KOPT-K1 (cell line): ENCODE measurements around the gene TRAT1.

Source experiments
- H3K27ac ChIP-seq: fragments of 200-600 bp; sonication (generic); 2 replicates; pipeline ENCODE4 v1.5.1; 2016; ENCODE audit warnings: antibody characterized with exemption, mild to moderate bottlenecking, low read depth, low read length; ENCODE audit not compliant: poor library complexity, severe bottlenecking
- H3K36me3 ChIP-seq: fragments of 200-600 bp; sonication (generic); 2 replicates; pipeline ENCODE4 v1.5.1; 2017; ENCODE audit warnings: antibody characterized with exemption, mild to moderate bottlenecking, low read length, moderate library complexity; ENCODE audit not compliant: insufficient read depth
- H3K9me3 ChIP-seq: fragments of 200-600 bp; sonication (generic); 2 replicates; pipeline ENCODE4 v1.5.1; 2017; ENCODE audit warnings: antibody characterized with exemption, low read length, mild to moderate bottlenecking; ENCODE audit not compliant: insufficient read depth, poor library complexity, severe bottlenecking

The TRAT1 gene

DNA sequence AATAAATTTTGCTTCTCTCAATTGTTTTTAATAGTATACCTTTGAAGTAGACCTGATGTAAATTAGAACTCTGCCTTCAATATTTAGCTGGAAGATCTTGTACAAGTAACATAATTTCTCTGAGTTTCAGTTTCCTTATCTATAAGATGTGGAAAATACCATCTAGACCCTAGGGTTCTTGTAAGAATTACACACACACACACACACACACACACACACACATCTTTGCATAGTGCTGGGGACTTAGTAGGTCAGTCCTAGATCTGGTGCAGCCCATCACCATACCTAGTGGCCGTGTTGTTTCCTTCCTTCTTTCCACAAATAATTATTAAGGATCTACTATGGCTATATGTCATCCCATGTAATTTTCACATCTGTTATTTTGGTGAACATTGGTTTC, 11.0 kb downstream of the TRAT1 start:
- Histone ChIP-seq H3K36me3 (peaks cover 75% of the 10 kb centered on the region), H3K9me3 (no peaks in the 10 kb centered on the region), H3K27ac (peak overlapping the region; percentile 30)

DNA sequence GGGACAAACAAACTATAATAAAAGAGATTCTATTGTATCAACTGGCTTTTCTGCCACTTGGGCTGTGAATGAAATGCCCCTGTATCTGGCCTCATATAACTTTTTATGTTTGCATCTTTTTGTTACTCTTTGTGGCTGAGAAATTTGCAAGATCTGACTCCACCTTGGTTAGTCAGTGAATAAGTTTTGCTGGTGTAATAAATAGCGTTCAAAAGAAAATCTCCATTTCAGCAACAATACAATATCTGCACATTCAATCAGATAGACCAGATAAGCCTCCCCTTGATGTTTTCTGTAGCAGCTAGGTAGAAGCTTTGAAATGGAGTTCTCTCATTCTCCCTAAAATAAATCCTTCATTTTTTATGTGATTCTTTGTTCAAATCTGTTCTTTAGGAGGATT, 12.0 kb downstream of the TRAT1 start:
- no peaks in the 10 kb centered on the region for H3K9me3 ChIP-seq
- peaks cover 85% of the 10 kb centered on the region for H3K36me3 ChIP-seq
- peak overlapping the region; percentile 30 for H3K27ac ChIP-seq

DNA sequence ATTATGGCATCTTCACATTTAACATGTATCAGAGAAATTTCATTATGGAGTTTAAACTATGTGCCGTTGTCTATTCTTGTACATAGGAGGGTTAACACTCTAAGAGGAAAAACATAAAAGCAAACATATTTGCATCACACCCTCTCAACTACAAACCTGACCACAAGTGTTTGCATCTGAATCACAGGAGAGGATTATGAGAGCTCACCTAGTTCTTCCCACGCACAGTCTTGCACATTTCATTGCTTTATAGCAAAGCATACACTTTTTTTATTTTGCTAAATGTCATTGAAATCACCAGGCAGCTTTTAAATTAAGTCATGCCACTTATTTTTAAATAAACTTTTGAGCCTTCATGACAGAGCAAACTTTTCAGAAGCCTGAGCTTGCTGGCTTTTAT, 12.5 kb downstream of the TRAT1 start:
- Histone ChIP-seq H3K36me3 (peaks cover 90% of the 10 kb centered on the region), H3K27ac (peak overlapping the region; percentile 30), H3K9me3 (no peaks in the 10 kb centered on the region)

DNA sequence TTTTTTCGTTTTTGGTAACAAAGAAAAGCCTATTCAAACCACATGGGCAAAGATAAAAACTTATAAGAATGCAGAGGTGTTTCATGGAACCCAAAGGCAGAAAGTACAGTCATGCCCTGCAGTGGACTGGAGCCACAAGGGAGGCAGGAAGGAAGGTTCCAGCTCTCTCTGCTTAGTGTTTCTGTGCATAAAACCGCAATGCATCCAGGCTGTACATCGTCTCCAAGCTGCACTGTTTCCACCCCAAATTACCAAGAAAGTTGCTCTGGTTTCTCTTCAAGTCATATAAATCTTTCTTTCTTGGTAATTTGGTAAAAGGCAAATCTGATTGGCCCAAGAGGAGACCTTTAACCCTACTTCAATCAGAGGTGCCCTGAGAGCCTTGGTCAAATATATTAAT, 15.8 kb downstream of the TRAT1 start:
- H3K27ac ChIP-seq = no peak overlapping the region
- H3K9me3 ChIP-seq = no peaks in the 10 kb centered on the region
- H3K36me3 ChIP-seq = peaks cover 88% of the 10 kb centered on the region

DNA sequence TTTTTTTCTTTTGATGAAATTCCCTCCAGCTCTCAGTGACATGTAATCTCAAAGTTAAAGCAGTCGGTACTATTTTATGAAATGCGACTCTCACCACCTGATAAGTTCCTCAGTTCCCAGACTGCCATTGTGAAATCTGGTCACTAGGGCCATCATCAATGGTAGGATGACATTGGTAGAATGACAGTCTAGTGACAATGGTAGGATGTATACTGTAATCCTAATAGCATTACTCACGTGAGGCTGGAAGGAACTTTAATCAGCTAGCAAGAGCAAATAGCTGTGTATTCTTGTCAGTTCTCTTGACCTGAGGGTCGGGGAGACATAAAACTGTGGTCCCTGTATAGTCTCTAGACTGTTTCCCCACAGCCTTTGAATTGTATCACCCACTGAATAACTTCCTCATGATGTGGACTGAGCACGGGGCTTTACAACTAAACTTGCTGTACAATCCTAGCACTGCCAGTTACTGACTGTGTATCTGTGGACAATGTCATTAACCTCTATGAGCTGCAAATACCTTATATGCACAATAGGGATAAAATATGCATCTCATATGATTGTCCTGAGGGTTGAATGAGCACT, 23.2 kb downstream of the TRAT1 start:
- Histone ChIP-seq H3K9me3 (no peaks in the 10 kb centered on the region), H3K27ac (no peak overlapping the region), H3K36me3 (peaks cover 85% of the 10 kb centered on the region)

DNA sequence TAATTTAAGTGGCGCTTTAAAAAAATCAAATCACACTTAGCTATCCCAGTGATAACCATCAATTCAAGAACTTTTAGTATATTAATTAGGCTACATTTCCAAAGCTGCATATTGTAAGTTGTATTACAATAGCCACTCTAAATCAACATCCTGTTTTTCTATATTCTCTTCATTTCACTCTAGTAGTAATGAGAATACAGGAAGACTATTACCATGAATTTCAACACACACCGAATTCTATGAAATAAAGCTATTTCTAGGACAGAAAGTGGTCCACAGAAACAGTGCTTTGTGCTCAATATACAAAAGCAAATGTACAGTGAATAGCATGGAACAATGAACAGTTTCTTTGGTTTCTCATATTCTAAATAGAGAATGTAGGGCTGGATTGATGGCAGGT, 24.6 kb downstream of the TRAT1 start:
- H3K36me3 ChIP-seq = peaks cover 87% of the 10 kb centered on the region
- no peaks in the 10 kb centered on the region for H3K9me3 ChIP-seq
- H3K27ac ChIP-seq = no peak overlapping the region

DNA sequence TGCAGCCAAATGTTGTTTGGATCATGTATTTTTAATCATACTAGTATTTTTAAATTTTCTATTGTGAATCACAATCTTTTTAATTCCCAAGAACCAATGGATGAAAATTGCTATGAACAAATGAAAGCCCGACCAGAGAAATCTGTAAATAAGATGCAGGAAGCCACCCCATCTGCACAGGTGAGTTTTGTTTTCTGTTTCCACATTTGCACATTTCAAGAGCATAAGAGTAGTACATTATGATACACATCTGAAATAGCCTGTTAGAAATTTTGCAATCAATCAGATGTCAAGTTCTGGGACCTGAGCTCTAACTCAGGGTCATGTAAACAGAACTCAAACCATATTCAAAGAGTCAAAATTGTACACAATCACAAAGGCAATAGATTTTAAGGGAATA, 26.5 kb downstream of the TRAT1 start:
- Histone ChIP-seq H3K9me3 (no peaks in the 10 kb centered on the region), H3K27ac (no peak overlapping the region), H3K36me3 (peaks cover 88% of the 10 kb centered on the region)

DNA sequence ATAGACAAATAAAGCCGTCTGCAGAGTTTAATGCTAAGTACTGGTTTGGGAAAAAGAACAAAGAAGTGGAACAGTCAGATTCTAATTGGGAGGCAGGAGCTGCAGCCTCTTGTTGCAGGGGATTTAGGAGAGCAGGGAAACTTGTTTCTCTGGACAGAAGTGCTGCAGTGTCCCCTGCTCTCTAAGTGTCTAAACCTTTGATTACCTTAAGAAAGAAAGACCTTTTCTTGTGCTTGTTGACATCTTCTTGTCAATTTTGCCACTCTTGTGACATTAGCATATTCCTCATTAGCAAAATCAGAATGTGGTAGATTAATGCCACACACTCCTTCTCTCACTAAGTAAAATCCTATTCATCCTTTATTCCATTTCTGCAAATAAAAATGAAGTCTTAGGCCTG, 38.8 kb downstream of the TRAT1 start:
- no peak overlapping the region for H3K27ac ChIP-seq
- H3K36me3 ChIP-seq = peaks cover 80% of the 10 kb centered on the region

DNA sequence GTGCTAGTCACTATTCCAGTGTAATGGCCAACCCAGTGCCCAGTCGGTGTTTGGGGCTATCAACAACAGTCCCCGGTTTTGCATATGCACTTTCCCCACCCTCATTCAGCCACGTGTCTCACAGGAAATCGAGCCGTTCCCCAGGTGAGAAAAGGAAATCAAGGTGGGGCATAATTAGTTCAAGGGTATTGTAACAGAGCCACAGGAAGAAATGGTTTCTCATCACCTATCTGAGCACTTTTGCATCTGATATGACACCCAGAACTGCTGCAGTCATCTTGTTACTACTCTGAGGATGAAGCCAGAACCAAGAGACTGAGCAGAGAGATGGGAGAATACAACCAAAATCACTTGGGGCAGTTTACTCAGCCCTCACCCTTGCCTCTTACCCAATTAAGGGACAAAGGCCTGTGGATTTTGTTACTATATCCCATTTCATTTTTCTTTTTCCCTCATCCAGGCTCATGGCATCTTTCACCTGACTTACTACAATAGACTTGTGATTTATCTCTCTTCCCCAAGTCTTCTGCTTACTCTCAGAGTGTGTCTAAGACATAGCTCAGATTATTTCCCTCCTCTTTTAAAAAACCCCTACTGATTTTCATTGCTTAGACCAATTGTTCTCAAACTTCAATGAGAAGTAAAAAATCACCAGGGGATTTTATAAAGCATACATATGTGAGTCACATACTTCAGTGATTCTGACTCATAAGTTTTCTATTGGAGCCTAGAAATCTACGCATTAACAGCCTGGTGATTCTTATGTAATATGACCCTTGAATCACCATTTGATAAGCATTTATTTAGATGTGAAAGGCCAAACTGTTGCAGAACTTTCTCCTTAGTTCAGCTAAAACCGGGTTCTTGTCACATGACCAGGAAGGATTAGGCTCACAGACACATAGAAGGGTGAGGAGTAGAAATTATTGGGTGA, 40.5 kb downstream of the TRAT1 start:
- H3K36me3 ChIP-seq = peaks cover 66% of the 10 kb centered on the region
- H3K27ac ChIP-seq = no peak overlapping the region
- no peaks in the 10 kb centered on the region for H3K9me3 ChIP-seq

More for the DNA sequence above, 38.8 kb downstream of the TRAT1 start:
- no peaks in the 10 kb centered on the region for H3K9me3 ChIP-seq

DNA sequence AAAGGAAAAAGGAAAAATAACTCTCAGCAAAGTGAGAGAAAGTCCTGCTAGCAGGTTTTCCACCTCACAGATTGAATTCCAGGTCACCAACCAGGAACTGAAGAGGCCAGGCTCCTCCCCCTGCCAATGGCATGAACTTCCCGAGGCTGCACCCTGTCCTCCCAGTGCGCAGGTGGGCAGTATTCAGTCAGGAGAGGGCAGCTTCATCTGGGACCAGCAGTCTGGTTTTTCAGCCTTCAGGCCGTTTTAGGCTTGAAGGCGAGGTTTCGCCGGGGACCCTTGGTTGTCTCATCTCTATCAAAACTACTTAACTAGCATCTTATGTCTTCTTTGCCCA, 41.2 kb downstream of the TRAT1 start:
- H3K9me3 ChIP-seq = no peaks in the 10 kb centered on the region
- H3K27ac ChIP-seq = no peak overlapping the region
- H3K36me3 ChIP-seq = peaks cover 60% of the 10 kb centered on the region

DNA sequence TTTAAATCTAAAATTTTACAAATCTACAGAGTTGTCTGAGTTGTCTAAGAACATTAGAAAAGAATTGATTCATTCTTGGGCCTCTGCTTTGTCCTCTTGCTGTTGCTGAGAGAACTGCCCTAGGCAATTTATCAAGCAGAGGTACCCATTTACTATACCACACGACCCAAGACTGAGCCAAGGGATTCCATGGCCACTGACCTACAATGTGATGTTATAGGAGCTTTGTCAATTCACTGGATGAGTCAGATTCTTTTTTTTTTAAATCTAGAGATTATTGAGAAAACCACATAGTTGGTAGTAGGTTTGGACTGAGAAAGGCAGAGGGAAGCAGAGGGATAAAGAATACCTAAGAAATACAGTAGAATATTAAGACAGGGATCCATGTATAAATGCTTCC, 55.3 kb downstream of the TRAT1 start:
- no peak overlapping the region for H3K27ac ChIP-seq
- H3K36me3 ChIP-seq = no peaks in the 10 kb centered on the region
- H3K9me3 ChIP-seq = no peaks in the 10 kb centered on the region

DNA sequence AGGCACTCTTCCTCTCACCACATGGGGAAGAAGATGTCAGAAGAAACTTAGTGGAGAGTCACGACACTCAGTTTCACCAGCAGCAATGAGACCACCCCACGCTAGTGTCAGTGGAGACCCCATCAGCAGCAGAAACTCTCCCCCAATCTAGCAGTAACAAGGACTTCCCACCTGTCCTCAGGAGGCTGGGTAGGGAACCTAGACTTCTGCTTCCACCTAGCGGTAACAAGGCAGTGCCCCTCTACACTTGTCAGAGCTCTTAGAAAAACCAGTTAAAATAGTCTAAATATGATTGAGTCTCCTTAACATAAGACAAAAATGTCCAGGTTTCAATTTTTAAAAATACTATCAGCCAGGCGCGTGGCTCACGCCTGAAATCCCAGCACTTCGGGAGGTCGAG, 57.3 kb downstream of the TRAT1 start:
- Histone ChIP-seq H3K27ac (no peak overlapping the region), H3K9me3 (no peaks in the 10 kb centered on the region), H3K36me3 (no peaks in the 10 kb centered on the region)

DNA sequence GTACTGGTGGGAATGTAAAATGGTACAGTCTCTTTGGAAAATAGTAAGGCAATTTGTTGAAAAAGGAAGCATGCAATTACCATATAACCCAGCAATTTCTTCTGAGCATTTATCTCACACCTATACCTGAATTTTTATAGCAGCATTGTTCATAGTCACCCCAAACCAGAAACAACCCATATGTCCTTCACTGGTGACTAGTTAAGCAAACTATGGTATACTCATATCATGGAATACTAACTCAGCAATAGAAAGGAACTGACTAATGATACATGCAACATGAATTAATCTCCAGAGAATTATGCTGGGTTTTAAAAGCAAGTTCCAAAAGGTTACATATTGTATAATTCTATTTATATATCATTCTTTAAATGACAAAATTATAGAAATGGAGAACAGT, 60.2 kb downstream of the TRAT1 start:
- H3K36me3 ChIP-seq = no peaks in the 10 kb centered on the region
- no peaks in the 10 kb centered on the region for H3K9me3 ChIP-seq
- H3K27ac ChIP-seq = no peak overlapping the region

DNA sequence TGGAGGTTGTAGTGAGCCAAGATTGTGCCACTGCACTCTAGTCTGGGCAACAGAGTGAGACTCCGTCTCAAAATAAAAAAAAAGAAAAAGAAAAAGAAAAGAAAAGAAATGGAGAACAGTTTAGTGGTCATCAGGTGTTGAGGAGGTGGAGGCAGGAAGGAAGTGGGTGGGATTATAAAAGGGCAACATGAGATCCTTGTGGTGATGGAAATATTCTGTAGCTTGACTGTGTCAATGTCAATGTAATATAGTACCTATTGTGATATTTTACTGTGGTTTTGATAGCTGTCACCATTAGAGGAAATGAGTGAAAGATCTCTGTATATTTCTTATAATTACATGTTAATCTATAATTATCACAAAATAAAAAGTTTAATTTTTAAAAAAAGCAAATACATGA, 60.8 kb downstream of the TRAT1 start:
- H3K27ac ChIP-seq = no peak overlapping the region
- no peaks in the 10 kb centered on the region for H3K9me3 ChIP-seq
- no peaks in the 10 kb centered on the region for H3K36me3 ChIP-seq

DNA sequence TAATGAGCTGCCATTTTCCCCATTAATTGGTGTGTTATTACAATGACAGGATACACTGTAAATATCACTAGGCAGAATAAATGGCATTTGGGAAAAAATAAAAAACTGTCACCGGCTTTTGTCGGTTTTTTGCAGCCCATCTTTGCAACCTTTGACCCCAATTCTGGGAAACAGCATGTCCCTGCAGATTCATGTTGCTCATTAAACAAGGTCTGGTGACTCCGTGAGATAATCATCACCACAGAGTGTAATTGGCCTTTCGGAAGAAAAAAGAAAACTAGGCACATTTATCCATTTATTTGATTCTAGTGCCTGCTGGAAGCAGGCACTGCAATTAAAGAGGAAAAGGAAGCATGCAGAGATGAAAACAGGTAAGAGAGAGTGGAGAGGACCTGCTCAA, 64.5 kb downstream of the TRAT1 start:
- no peak overlapping the region for H3K27ac ChIP-seq
- no peaks in the 10 kb centered on the region for H3K9me3 ChIP-seq
- no peaks in the 10 kb centered on the region for H3K36me3 ChIP-seq

DNA sequence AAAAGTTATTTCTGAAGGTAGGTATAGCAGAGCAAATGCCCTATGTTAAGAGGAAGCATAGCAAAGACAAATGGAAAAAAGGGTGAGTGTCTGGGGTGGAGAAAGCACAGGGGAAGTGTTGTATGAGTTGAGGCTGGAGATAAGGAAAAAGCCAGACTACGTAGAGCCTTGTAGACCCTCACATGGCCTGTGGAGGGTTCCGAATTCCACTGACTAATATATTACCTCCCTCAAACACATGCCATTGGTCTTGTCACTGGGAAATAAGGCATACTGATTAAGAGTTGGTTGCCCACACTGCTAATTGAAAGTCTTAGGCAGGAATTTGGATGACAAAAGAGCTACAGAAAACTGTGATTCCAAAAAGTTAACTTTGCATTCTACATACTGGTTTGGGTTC, 65.2 kb downstream of the TRAT1 start:
- no peak overlapping the region for H3K27ac ChIP-seq
- no peaks in the 10 kb centered on the region for H3K36me3 ChIP-seq
- no peaks in the 10 kb centered on the region for H3K9me3 ChIP-seq
